C4-2B (cell line): ENCODE data around the gene GALNT9.

Source experiments
- CTCF ChIP-seq: fragments of 450-650 bp; conservative IDR thresholded peaks from 2 replicates; pipeline ENCODE4 v1.5.1; 2017; ENCODE audit warnings: mild to moderate bottlenecking
- ZFX ChIP-seq: fragments of 450-650 bp; IDR thresholded peaks from 2 replicates; pipeline ENCODE4 v1.6.1; 2017

GRCh38 chr12:132340266-132341035, 11.1 kb upstream of the GALNT9 start:
- TF ChIP-seq CTCF (no peak), ZFX (no peak)
